Hippocampal formation (tissue), 2 donors: Measurements from ENCODE around the gene RNF14.
A peak's percentile ranks its signal among the peaks of the same experiment; 100 is the strongest.
"Not testable (repeated sequence)": the region's sequence is repeated elsewhere in the genome, so short reads cannot be mapped to it uniquely, and the experiment has no call there.

ENCODE experiments used
- DNase-seq, 2 donors: peaks; one replicate each; lab custom pipeline; 2025; lab: John Stamatoyannopoulos, UW

The RNF14 gene

GRCh38 chr5:141968914-141969608 lies at the start of gene RNF14:
Gene RNF14 (plus strand): TSS chr5:141969105. CDS start chr5:141973589, 4,484 bp downstream.
- DNase-seq, result peak; percentile 83 to 93

- no peak for DNase-seq
Measured at GRCh38 chr5:141919218-141920119, 49.4 kb upstream of the RNF14 start.

- no peak for DNase-seq
Measured at GRCh38 chr5:141920771-141921170, 48.1 kb upstream of the RNF14 start.

- not testable (repeated sequence) for DNase-seq
Measured at GRCh38 chr5:141922827-141923447, 46.0 kb upstream of the RNF14 start.

- peak; percentile 91 to 93 for DNase-seq
Measured at GRCh38 chr5:141923448-141924313, 45.2 kb upstream of the RNF14 start, which contains the start of gene DELE1. Gene DELE1 (plus strand): TSS chr5:141923871. CDS start chr5:141923942, 71 bp downstream.

- DNase-seq, result no peak
Measured at GRCh38 chr5:141926434-141926833, 42.5 kb upstream of the RNF14 start.

- DNase-seq, result no peak
Measured at GRCh38 chr5:141928051-141928450, 40.9 kb upstream of the RNF14 start.

GRCh38 chr5:141929398-141930058 lies 39.4 kb upstream of the RNF14 start:
- DNase-seq, result no peak

GRCh38 chr5:141931694-141932093 lies 37.2 kb upstream of the RNF14 start:
- no peak for DNase-seq

GRCh38 chr5:141933151-141933550 lies 35.8 kb upstream of the RNF14 start:
- no peak for DNase-seq

- no peak for DNase-seq
Measured at GRCh38 chr5:141934099-141934844, 34.6 kb upstream of the RNF14 start.

GRCh38 chr5:141935538-141935937 lies 33.4 kb upstream of the RNF14 start:
- no peak for DNase-seq

- peak in 1 of 2 donors; percentile 43 for DNase-seq
Measured at GRCh38 chr5:141940695-141941271, 28.1 kb upstream of the RNF14 start.

GRCh38 chr5:141941307-141941706 lies 27.6 kb upstream of the RNF14 start:
- no peak for DNase-seq

GRCh38 chr5:141941779-141942178 lies 27.1 kb upstream of the RNF14 start:
- no peak for DNase-seq

GRCh38 chr5:141942185-141942857 lies 26.6 kb upstream of the RNF14 start:
- DNase-seq, result no peak

- no peak for DNase-seq
Measured at GRCh38 chr5:141944076-141944475, 24.8 kb upstream of the RNF14 start.

- DNase-seq, result no peak
Measured at GRCh38 chr5:141945511-141946051, 23.3 kb upstream of the RNF14 start.

- no peak for DNase-seq
Measured at GRCh38 chr5:141947316-141947715, 21.6 kb upstream of the RNF14 start.
